Panc1 (cell line): Measurements from ENCODE around the gene FBXL2.

Source experiments
- CTCF ChIP-seq: fragments of 450-650 bp; IDR thresholded peaks from 2 replicates; pipeline ENCODE4 v1.5.1; 2017; ENCODE audit warnings: mild to moderate bottlenecking
- SIN3A ChIP-seq: IDR thresholded peaks from 2 replicates; pipeline ENCODE4 v1.6.1; 2012; ENCODE audit warnings: low read depth, mild to moderate bottlenecking, low read length, moderate library complexity, borderline replicate concordance; ENCODE audit not compliant: insufficient read depth
- TCF7L2 ChIP-seq: IDR thresholded peaks from 2 replicates; pipeline ENCODE4 v1.6.1; 2011; ENCODE audit warnings: mild to moderate bottlenecking, low read depth, low read length, inconsistent platforms

- TF ChIP-seq SIN3A (0 out of 2 replicates have a peak, but pooled peaks have one; percentile 65), CTCF (no peak), TCF7L2 (no peak)
These were observed at the start of gene FBXL2 for GRCh38 chr3:33277193-33277882.
